PFSK-1 (cell line): Measurements from ENCODE around the gene HRK.

Source experiments
- POLR2AphosphoS5 ChIP-seq: IDR thresholded peaks from 2 replicates; pipeline ENCODE4 v1.6.1; 2012; ENCODE audit warnings: low read depth, mild to moderate bottlenecking, control low read depth, low read length, moderate library complexity
- SIN3A ChIP-seq: IDR thresholded peaks from 2 replicates; pipeline ENCODE4 v1.6.1; 2012; ENCODE audit warnings: mild to moderate bottlenecking, low read length, moderate library complexity, borderline replicate concordance; ENCODE audit not compliant: insufficient read depth
- TAF1 ChIP-seq: IDR thresholded peaks from 2 replicates; pipeline ENCODE4 v1.6.1; 2012; ENCODE audit warnings: low read length, control low read depth, borderline replicate concordance; ENCODE audit not compliant: insufficient read depth
- TF ChIP-seq, protein P1 (sequence below), 2 experiments: IDR thresholded peaks; 2 replicates each; pipeline versions ENCODE4 v1.6.1 to v1.8.0; 2011 to 2012; ENCODE audit warnings: low read depth in 2 of 2, low read length in 2 of 2, control low read depth in 1 of 2, inconsistent platforms in 1 of 2, mild to moderate bottlenecking in 1 of 2, moderate library complexity in 1 of 2; ENCODE audit not compliant: insufficient read depth in 1 of 2

DNA sequence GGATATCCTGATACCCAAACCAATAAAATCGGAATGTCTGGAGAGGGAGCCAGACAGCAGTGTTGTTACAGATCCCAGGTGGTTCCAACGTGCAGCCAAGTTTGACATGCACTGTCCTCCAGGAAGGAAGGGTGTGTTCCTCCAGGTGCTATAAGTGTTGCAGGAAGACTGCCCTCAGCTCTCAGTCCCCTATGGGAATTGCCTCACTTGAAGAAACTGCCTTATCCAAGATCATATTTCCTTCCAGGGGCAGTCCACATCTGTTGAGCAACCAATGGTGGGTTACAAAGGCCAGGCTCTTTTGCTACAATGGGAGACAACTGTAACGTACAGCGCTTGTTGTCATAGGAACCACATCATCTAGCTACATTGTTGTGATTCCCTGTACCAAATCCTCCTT, 16.2 kb upstream of the HRK start:
- no peak for TF ChIP-seq POLR2AphosphoS5
- TF ChIP-seq, protein P1, sequence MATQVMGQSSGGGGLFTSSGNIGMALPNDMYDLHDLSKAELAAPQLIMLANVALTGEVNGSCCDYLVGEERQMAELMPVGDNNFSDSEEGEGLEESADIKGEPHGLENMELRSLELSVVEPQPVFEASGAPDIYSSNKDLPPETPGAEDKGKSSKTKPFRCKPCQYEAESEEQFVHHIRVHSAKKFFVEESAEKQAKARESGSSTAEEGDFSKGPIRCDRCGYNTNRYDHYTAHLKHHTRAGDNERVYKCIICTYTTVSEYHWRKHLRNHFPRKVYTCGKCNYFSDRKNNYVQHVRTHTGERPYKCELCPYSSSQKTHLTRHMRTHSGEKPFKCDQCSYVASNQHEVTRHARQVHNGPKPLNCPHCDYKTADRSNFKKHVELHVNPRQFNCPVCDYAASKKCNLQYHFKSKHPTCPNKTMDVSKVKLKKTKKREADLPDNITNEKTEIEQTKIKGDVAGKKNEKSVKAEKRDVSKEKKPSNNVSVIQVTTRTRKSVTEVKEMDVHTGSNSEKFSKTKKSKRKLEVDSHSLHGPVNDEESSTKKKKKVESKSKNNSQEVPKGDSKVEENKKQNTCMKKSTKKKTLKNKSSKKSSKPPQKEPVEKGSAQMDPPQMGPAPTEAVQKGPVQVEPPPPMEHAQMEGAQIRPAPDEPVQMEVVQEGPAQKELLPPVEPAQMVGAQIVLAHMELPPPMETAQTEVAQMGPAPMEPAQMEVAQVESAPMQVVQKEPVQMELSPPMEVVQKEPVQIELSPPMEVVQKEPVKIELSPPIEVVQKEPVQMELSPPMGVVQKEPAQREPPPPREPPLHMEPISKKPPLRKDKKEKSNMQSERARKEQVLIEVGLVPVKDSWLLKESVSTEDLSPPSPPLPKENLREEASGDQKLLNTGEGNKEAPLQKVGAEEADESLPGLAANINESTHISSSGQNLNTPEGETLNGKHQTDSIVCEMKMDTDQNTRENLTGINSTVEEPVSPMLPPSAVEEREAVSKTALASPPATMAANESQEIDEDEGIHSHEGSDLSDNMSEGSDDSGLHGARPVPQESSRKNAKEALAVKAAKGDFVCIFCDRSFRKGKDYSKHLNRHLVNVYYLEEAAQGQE (IDR thresholded peaks at IDR 0.05; ENCODE audit: insufficient read depth in 1 of 2, low read depth in 2 of 2, low read length in 2 of 2): no peak
- no peak for TF ChIP-seq TAF1
- no peak for TF ChIP-seq SIN3A
